Endothelial cell of hepatic sinusoid (primary cell): Measurements from ENCODE around the gene FUT3.
"Not testable (repeated sequence)": the region's sequence is repeated elsewhere in the genome, so short reads cannot be mapped to it uniquely, and the experiment has no call there.

Experiments
- in situ Hi-C: cut with HindIII; loops from 2 replicates; pipeline ENCODE4 v1.10.0; 2017; ENCODE audit warnings: low sequenced_read_pairs

FUT3 gene

GRCh38 chr19:5851302-5851701 lies at the start of gene FUT3:
Gene FUT3, minus strand, starts transcription at chr19:5851449.
- in situ Hi-C loops = loop anchor here (5.0 kb wide), 1 partner anchor 81 kb away; no protein-coding TSS in a partner anchor

- in situ Hi-C loops = loop anchor here (10.0 kb wide), 1 partner anchor 66 kb away; the partner anchor contains the start of gene FUT6
Measured at GRCh38 chr19:5900976-5901375, 49.7 kb upstream of the FUT3 start.

- in situ Hi-C loops = loop anchor here (10.0 kb wide), 1 partner anchor 65 kb away; the partner anchor contains the start of gene FUT6
Measured at GRCh38 chr19:5899728-5900526, 48.7 kb upstream of the FUT3 start.

GRCh38 chr19:5897189-5897969 lies 46.1 kb upstream of the FUT3 start:
- in situ Hi-C loops = no loop called here

- in situ Hi-C loops = no loop called here
Measured at GRCh38 chr19:5896365-5897076, 45.3 kb upstream of the FUT3 start.

- in situ Hi-C loops = no loop called here
Measured at GRCh38 chr19:5895890-5896289, 44.6 kb upstream of the FUT3 start.

GRCh38 chr19:5895409-5895808 lies 44.2 kb upstream of the FUT3 start:
- in situ Hi-C loops = no loop called here

- in situ Hi-C loops = no loop called here
Measured at GRCh38 chr19:5894704-5895349, 43.6 kb upstream of the FUT3 start.

- in situ Hi-C loops = no loop called here
Measured at GRCh38 chr19:5893907-5894703, 42.9 kb upstream of the FUT3 start.

- in situ Hi-C loops = no loop called here
Measured at GRCh38 chr19:5893296-5893903, 42.2 kb upstream of the FUT3 start.

- in situ Hi-C loops = no loop called here
Measured at GRCh38 chr19:5892772-5893275, 41.6 kb upstream of the FUT3 start.

GRCh38 chr19:5891938-5892771 lies 40.9 kb upstream of the FUT3 start:
- in situ Hi-C loops = no loop called here

- in situ Hi-C loops = no loop called here
Measured at GRCh38 chr19:5891572-5891937, 40.3 kb upstream of the FUT3 start.

- in situ Hi-C loops = no loop called here
Measured at GRCh38 chr19:5890099-5890498, 38.9 kb upstream of the FUT3 start.

GRCh38 chr19:5889288-5889971 lies 38.2 kb upstream of the FUT3 start:
- in situ Hi-C loops = no loop called here

- in situ Hi-C loops = not testable (repeated sequence)
Measured at GRCh38 chr19:5884065-5884811, 33.0 kb upstream of the FUT3 start.

GRCh38 chr19:5883157-5883873 lies 32.1 kb upstream of the FUT3 start:
- in situ Hi-C loops = not testable (repeated sequence)
